Pons (tissue), 1 donor: ENCODE data around the gene ERCC6L.

Source experiments
- DNase-seq: peaks from one replicate; pipeline ENCODE4 v3.0.0-alpha.2; 2016; ENCODE audit warnings: low spot score

The ERCC6L gene

GRCh38 chrX:72169008-72169728, 69.7 kb downstream of the ERCC6L start:
- peak; percentile 39 for DNase-seq

GRCh38 chrX:72165551-72165950, 73.3 kb downstream of the ERCC6L start:
- DNase-seq = no peak

- no peak for DNase-seq
Measured at GRCh38 chrX:72159769-72160168, 79.1 kb downstream of the ERCC6L start.

GRCh38 chrX:72158773-72159172, 80.1 kb downstream of the ERCC6L start:
- no peak for DNase-seq
